Mesenchymal stem cell (in vitro differentiated cells and primary cell): Measurements from ENCODE around the gene KLRC4.
A peak's percentile ranks its signal among the peaks of the same experiment; 100 is the strongest.
"Not testable (repeated sequence)": the region's sequence is repeated elsewhere in the genome, so short reads cannot be mapped to it uniquely, and the experiment has no call there.

ENCODE experiments used
- DNase-seq: peaks from one replicate; pipeline ENCODE4 v3.0.0-alpha.2; 2013
- H2AFZ ChIP-seq: one replicate; pipeline ENCODE4 v1.6.1; 2013; ENCODE audit warnings: low read depth, mild to moderate bottlenecking, control low read depth, inconsistent platforms, low read length, moderate library complexity
- H2AK5ac ChIP-seq: 2 replicates; pipeline ENCODE4 v1.6.1; 2013; ENCODE audit warnings: low read length, moderate library complexity, mild to moderate bottlenecking, inconsistent platforms; ENCODE audit not compliant: severe bottlenecking
- H2BK120ac ChIP-seq: one replicate; pipeline ENCODE4 v1.6.1; 2013; ENCODE audit warnings: low read depth, mild to moderate bottlenecking, inconsistent platforms, low read length, moderate library complexity
- H2BK12ac ChIP-seq, 2 experiments: one replicate each; pipeline ENCODE4 v1.6.1; 2013; ENCODE audit warnings: inconsistent platforms in 2 of 2, low read length in 2 of 2, mild to moderate bottlenecking in 2 of 2, moderate library complexity in 2 of 2, control low read depth in 1 of 2
- H2BK15ac ChIP-seq: one replicate; pipeline ENCODE4 v1.6.1; 2013; ENCODE audit warnings: mild to moderate bottlenecking, low read depth, inconsistent platforms; ENCODE audit not compliant: poor library complexity, severe bottlenecking
- H2BK5ac ChIP-seq: 2 replicates; pipeline ENCODE4 v1.6.1; 2013; ENCODE audit warnings: low read depth, mild to moderate bottlenecking, low read length, control low read depth, inconsistent platforms; ENCODE audit not compliant: poor library complexity, severe bottlenecking
- H3K14ac ChIP-seq, 2 experiments: one replicate each; pipeline ENCODE4 v1.6.1; 2013; ENCODE audit warnings: inconsistent platforms in 2 of 2, low read length in 2 of 2, control low read depth in 1 of 2, mild to moderate bottlenecking in 1 of 2, moderate library complexity in 1 of 2
- H3K18ac ChIP-seq, 2 experiments: one replicate each; pipeline ENCODE4 v1.6.1; 2013; ENCODE audit warnings: inconsistent platforms in 2 of 2, low read length in 2 of 2, control low read depth in 1 of 2, low read depth in 1 of 2, mild to moderate bottlenecking in 1 of 2
- H3K23ac ChIP-seq, 2 experiments: one replicate each; pipeline ENCODE4 v1.6.1; 2013; ENCODE audit warnings: inconsistent platforms in 2 of 2, low read length in 2 of 2, mild to moderate bottlenecking in 2 of 2, moderate library complexity in 2 of 2, control low read depth in 1 of 2
- H3K27ac ChIP-seq: 2 replicates; pipeline ENCODE4 v1.5.1; 2013; ENCODE audit warnings: mild to moderate bottlenecking, moderate library complexity, low read length, control low read depth, inconsistent platforms; ENCODE audit not compliant: poor library complexity, severe bottlenecking
- H3K27me3 ChIP-seq, 2 experiments: 2 replicates each; pipeline versions ENCODE4 v1.6.1 to v1.7.0; 2013; ENCODE audit warnings: low read length in 2 of 2, mild to moderate bottlenecking in 2 of 2, moderate library complexity in 2 of 2, control low read depth in 1 of 2, inconsistent platforms in 1 of 2; ENCODE audit not compliant: control insufficient read depth in 1 of 2, insufficient read depth in 1 of 2
- H3K36me3 ChIP-seq, 2 experiments: 2 replicates each; pipeline versions ENCODE4 v1.6.1 to v1.7.0; 2013; ENCODE audit warnings: low read length in 2 of 2, control low read depth in 1 of 2, inconsistent platforms in 1 of 2, low read depth in 1 of 2, mild to moderate bottlenecking in 1 of 2; ENCODE audit not compliant: insufficient read depth in 2 of 2, control insufficient read depth in 1 of 2
- H3K4ac ChIP-seq, 2 experiments: one replicate each; pipeline ENCODE4 v1.6.1; 2013; ENCODE audit warnings: inconsistent platforms in 2 of 2, low read length in 2 of 2, mild to moderate bottlenecking in 2 of 2, moderate library complexity in 2 of 2, control low read depth in 1 of 2, low read depth in 1 of 2
- H3K4me1 ChIP-seq: 2 replicates; pipeline ENCODE4 v1.6.1; 2013; ENCODE audit warnings: low read depth, low read length, control low read depth; ENCODE audit not compliant: control insufficient read depth, insufficient read depth
- H3K4me2 ChIP-seq: 2 replicates; pipeline ENCODE4 v1.6.1; 2013; ENCODE audit warnings: low read length, mild to moderate bottlenecking, inconsistent platforms; ENCODE audit not compliant: poor library complexity, severe bottlenecking
- H3K4me3 ChIP-seq, 2 experiments: 2 replicates each; pipeline versions ENCODE4 v1.5.1 to v1.7.0; 2013; ENCODE audit warnings: low read length in 2 of 2, mild to moderate bottlenecking in 2 of 2, control low read depth in 1 of 2, low read depth in 1 of 2; ENCODE audit not compliant: insufficient read depth in 1 of 2
- H3K79me1 ChIP-seq: replicated peaks from 2 replicates; pipeline ENCODE4 v1.6.1; 2013; ENCODE audit warnings: mild to moderate bottlenecking, control low read depth, low read length, inconsistent platforms; ENCODE audit not compliant: poor library complexity, severe bottlenecking
- H3K9ac ChIP-seq: 2 replicates; pipeline ENCODE4 v1.7.0; 2013; ENCODE audit warnings: mild to moderate bottlenecking, low read length, moderate library complexity
- H3K9me3 ChIP-seq: 2 replicates; pipeline ENCODE4 v1.7.0; 2013; ENCODE audit warnings: mild to moderate bottlenecking, low read length; ENCODE audit not compliant: control insufficient read depth
- H4K8ac ChIP-seq: one replicate; pipeline ENCODE4 v1.6.1; 2013; ENCODE audit warnings: inconsistent platforms, mild to moderate bottlenecking, low read length, moderate library complexity
- H4K91ac ChIP-seq: one replicate; pipeline ENCODE4 v1.6.1; 2013; ENCODE audit warnings: mild to moderate bottlenecking, low read length, inconsistent platforms
- WGBS: methylation state at CpG from one replicate; pipeline ENCODE4 v1.1.7; 2013; ENCODE audit warnings: mixed read lengths; 5-methylcytosine and 5-hydroxymethylcytosine counted together

The KLRC4 gene

DNA sequence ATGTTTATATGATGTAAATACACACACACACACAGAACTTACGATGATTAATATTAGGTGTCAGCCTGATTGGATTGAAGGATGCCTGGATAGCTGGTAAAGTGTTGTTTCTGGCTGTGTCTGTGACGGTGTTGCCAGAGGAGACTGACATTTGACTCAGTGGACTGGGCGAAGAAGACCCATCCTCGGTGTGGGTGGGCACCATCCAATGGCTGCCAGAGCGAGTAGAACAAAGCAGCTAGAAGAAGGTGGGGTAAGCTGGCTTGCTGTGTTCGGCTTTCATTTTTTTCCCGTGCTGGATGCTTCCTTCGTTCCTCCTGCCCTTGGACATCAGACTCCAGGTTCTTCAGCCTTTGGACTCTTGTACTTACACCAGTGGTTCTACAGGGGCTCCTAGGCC is 31.6 kb upstream of the KLRC4 start:
- not testable (repeated sequence) for DNase-seq, H3K4me3 ChIP-seq, H2BK12ac ChIP-seq, H3K23ac ChIP-seq, H4K8ac ChIP-seq, H3K18ac ChIP-seq, H2AK5ac ChIP-seq, H3K27me3 ChIP-seq, H3K9me3 ChIP-seq, H3K9ac ChIP-seq, H3K4me2 ChIP-seq, H3K4ac ChIP-seq, H3K27ac ChIP-seq, H3K4me1 ChIP-seq, H3K36me3 ChIP-seq, H3K14ac ChIP-seq, H2BK5ac ChIP-seq, H2AFZ ChIP-seq, H2BK120ac ChIP-seq, H4K91ac ChIP-seq, H3K79me1 ChIP-seq, H2BK15ac ChIP-seq
- WGBS = 92% methylated on average over 6 of the region's 8 CpGs

- DNase-seq, H3K14ac ChIP-seq, H3K4ac ChIP-seq, H3K27ac ChIP-seq, H3K18ac ChIP-seq, H2BK5ac ChIP-seq, H3K79me1 ChIP-seq, H3K4me3 ChIP-seq, H2AK5ac ChIP-seq, H2BK12ac ChIP-seq, H2BK120ac ChIP-seq, H3K4me1 ChIP-seq, H3K4me2 ChIP-seq, H2BK15ac ChIP-seq, H2AFZ ChIP-seq, H3K36me3 ChIP-seq, H3K27me3 ChIP-seq, H4K91ac ChIP-seq, H3K23ac ChIP-seq, H3K9me3 ChIP-seq, H4K8ac ChIP-seq, H3K9ac ChIP-seq: not testable (repeated sequence)
- WGBS = no CpG with 5 or more reads among the region's 2 CpGs
Measured at GRCh38 chr12:10439608-10440274, 30.2 kb upstream of the KLRC4 start.

- H3K14ac ChIP-seq, H3K4me3 ChIP-seq, H3K27ac ChIP-seq, DNase-seq, H2AK5ac ChIP-seq, H4K91ac ChIP-seq, H2AFZ ChIP-seq, H3K79me1 ChIP-seq, H3K36me3 ChIP-seq, H3K4me2 ChIP-seq, H3K27me3 ChIP-seq, H3K9ac ChIP-seq, H3K9me3 ChIP-seq, H3K4me1 ChIP-seq, H2BK15ac ChIP-seq, H3K4ac ChIP-seq, H3K18ac ChIP-seq, H3K23ac ChIP-seq, H2BK120ac ChIP-seq, H2BK5ac ChIP-seq, H4K8ac ChIP-seq, H2BK12ac ChIP-seq: not testable (repeated sequence)
- WGBS = no CpG with 5 or more reads among the region's 2 CpGs
Measured at GRCh38 chr12:10437601-10438000, 28.0 kb upstream of the KLRC4 start.

GRCh38 chr12:10435816-10436215 is 26.3 kb upstream of the KLRC4 start, which contains the start of gene KLRC2:
Gene KLRC2, minus strand, starts transcription at chr12:10436010. Its CDS starts 24 bp downstream, at chr12:10435986.
- not testable (repeated sequence) for H3K14ac ChIP-seq, H3K4me1 ChIP-seq, H2AK5ac ChIP-seq, H3K79me1 ChIP-seq, H3K36me3 ChIP-seq, H2BK5ac ChIP-seq, H3K9ac ChIP-seq, H2BK15ac ChIP-seq, H3K4me2 ChIP-seq, H2AFZ ChIP-seq, H3K23ac ChIP-seq, H4K8ac ChIP-seq, H2BK120ac ChIP-seq, H2BK12ac ChIP-seq, H3K27me3 ChIP-seq, H3K27ac ChIP-seq, H3K9me3 ChIP-seq, H3K4me3 ChIP-seq, H3K4ac ChIP-seq, H4K91ac ChIP-seq, H3K18ac ChIP-seq
- DNase-seq = peak; percentile 31
- 7% methylated on average over 2 of the region's 3 CpGs for WGBS
